ENCODE measurements around the gene DPEP3. TPM values are rescaled to one million over a fixed set of nuclear protein-coding genes. Genes with fewer than 3 reads are reported as not detected.

Gene DPEP3
- total RNA-seq, 4 donors from 2014 or later, result 0.17 TPM; not detected in 3

- DNase-seq (ENCODE audit: extremely low spot score), result no peak
Measured at GRCh38 chr16:67943256-67943618, 37.1 kb downstream of the DPEP3 start.

GRCh38 chr16:67942510-67943255, 37.6 kb downstream of the DPEP3 start:
- Histone ChIP-seq H3K4me1 (peaks cover 29 to 71% (median 55%) of the 10 kb centered on the region in 4 donors), H3K4me3 (no peak overlapping the region), H3K9me3 (no peaks in the 10 kb centered on the region), H3K27ac (replicated peaks in 1 of 4) (peak overlapping the region; percentile 74 to 85 (median 82)), H3K36me3 (peaks cover 48 to 89% (median 76%) of the 10 kb centered on the region in 4 donors), H3K27me3 (no peaks in the 10 kb centered on the region)
- no peak for DNase-seq (ENCODE audit: extremely low spot score)
- WGBS, result 85% methylated on average over 4 of the region's 27 CpGs
- TF ChIP-seq POLR2A (IDR thresholded peaks at IDR 0.05; ENCODE audit: low read depth) (no peak), POLR2AphosphoS5 (IDR thresholded peaks at IDR 0.05) (peak in 1 of 2 donors; percentile 34), EP300 (IDR thresholded peaks at IDR 0.05) (no peak)
- TF ChIP-seq, protein P1, sequence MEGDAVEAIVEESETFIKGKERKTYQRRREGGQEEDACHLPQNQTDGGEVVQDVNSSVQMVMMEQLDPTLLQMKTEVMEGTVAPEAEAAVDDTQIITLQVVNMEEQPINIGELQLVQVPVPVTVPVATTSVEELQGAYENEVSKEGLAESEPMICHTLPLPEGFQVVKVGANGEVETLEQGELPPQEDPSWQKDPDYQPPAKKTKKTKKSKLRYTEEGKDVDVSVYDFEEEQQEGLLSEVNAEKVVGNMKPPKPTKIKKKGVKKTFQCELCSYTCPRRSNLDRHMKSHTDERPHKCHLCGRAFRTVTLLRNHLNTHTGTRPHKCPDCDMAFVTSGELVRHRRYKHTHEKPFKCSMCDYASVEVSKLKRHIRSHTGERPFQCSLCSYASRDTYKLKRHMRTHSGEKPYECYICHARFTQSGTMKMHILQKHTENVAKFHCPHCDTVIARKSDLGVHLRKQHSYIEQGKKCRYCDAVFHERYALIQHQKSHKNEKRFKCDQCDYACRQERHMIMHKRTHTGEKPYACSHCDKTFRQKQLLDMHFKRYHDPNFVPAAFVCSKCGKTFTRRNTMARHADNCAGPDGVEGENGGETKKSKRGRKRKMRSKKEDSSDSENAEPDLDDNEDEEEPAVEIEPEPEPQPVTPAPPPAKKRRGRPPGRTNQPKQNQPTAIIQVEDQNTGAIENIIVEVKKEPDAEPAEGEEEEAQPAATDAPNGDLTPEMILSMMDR (IDR thresholded peaks at IDR 0.05), result no peak
- intact Hi-C loops (cut with DNase I), result no loop called here

More at GRCh38 chr16:67943256-67943618, 37.1 kb downstream of the DPEP3 start:
- H3K27ac ChIP-seq (replicated peaks in 1 of 4), result peak overlapping the region; percentile 74 to 85 (median 82)
- H3K9me3 ChIP-seq, result no peaks in the 10 kb centered on the region
- 97% methylated on average over 3 of the region's 6 CpGs for WGBS
- H3K4me1 ChIP-seq, result peaks cover 29 to 70% (median 56%) of the 10 kb centered on the region in 4 donors
- peaks cover 53 to 94% (median 82%) of the 10 kb centered on the region in 4 donors for H3K36me3 ChIP-seq
- no peaks in the 10 kb centered on the region for H3K27me3 ChIP-seq
- TF ChIP-seq, protein P1 (IDR thresholded peaks at IDR 0.05), result no peak
- TF ChIP-seq EP300 (IDR thresholded peaks at IDR 0.05), result no peak
- no peak for TF ChIP-seq POLR2AphosphoS5 (IDR thresholded peaks at IDR 0.05)
- TF ChIP-seq POLR2A (IDR thresholded peaks at IDR 0.05; ENCODE audit: low read depth), result no peak
- H3K4me3 ChIP-seq, result no peak overlapping the region
- intact Hi-C loops (cut with DNase I), result no loop called here

DNA sequence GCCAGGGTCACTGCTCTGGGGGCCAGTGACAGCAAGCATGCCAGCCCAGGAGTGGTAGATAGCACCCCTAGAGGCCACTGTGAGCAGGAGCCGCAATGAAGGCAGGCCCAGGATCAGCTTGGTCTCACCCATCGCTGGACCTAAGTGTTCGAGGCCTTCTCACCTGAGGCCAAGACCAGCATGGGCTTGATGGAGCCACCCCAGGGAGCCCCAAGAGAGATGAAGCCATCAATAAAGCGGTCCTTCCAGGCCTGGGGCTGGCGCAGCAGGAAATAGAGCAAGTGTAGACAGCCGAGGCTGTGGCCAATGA, 38.1 kb downstream of the DPEP3 start:
- no peaks in the 10 kb centered on the region for H3K27me3 ChIP-seq
- peaks cover 42 to 84% (median 71%) of the 10 kb centered on the region in 4 donors for H3K36me3 ChIP-seq
- H3K4me3 ChIP-seq, result no peak overlapping the region
- no peak for DNase-seq (ENCODE audit: extremely low spot score)
- H3K4me1 ChIP-seq, result peaks cover 31 to 75% (median 59%) of the 10 kb centered on the region in 4 donors
- TF ChIP-seq, protein P1 (IDR thresholded peaks at IDR 0.05), result peak; percentile 35 to 70 (median 44)
- no peak for TF ChIP-seq POLR2A (IDR thresholded peaks at IDR 0.05; ENCODE audit: low read depth)
- peak overlapping the region in 3 of 4 donors; percentile 74 to 85 (median 84) for H3K27ac ChIP-seq (replicated peaks in 1 of 4)
- intact Hi-C loops (cut with DNase I), result no loop called here
- 83% methylated on average over 6 of the region's 6 CpGs for WGBS
- no peaks in the 10 kb centered on the region for H3K9me3 ChIP-seq

DNA sequence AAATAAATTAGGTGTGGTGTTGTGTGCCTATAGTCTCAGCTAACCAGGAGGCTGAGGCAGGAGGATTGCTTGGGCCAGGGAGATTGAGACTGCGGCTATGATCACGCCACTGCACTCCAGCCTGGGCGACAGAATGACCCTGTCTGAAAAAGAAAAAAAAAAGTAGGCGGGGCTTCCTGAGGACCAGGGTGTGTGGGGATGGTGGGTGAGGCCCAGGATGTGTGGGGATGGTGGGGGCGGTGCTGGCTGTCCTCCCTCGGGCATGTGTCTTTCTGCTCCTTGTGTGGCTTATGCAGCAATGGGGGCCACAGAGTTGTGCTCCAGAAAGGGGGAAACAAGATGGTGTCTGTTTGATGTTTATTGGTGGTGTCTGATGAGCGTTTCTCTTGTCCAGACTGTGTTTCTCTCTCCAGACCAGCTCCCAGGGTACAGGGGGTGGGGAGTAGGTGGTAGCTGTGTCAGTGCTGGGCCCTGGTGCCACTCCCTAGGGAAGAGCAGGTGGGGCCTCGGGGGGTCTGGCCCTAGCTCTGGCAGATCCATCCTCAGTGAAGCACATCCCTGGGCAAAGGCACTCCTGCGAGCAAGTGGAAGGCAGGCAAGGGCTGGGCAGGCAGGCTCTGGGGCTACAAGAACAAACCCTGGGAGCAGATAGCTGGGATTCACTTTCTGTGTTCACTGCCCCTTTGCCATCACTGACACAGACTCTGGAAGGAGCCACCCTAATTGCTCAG, 38.7 kb downstream of the DPEP3 start:
- Histone ChIP-seq H3K36me3 (peaks cover 37 to 78% (median 66%) of the 10 kb centered on the region in 4 donors), H3K4me1 (peaks cover 36 to 74% (median 64%) of the 10 kb centered on the region in 4 donors), H3K4me3 (no peak overlapping the region), H3K27ac (replicated peaks in 1 of 4) (peak overlapping the region; percentile 31 to 85 (median 60)), H3K9me3 (no peaks in the 10 kb centered on the region), H3K27me3 (no peaks in the 10 kb centered on the region)
- WGBS, result 76% methylated on average over 8 of the region's 9 CpGs
- DNase-seq (ENCODE audit: extremely low spot score), result no peak
- TF ChIP-seq EP300 (IDR thresholded peaks at IDR 0.05) (no peak), POLR2AphosphoS5 (IDR thresholded peaks at IDR 0.05) (no peak), POLR2A (IDR thresholded peaks at IDR 0.05; ENCODE audit: low read depth) (no peak)
- TF ChIP-seq, protein P1 (IDR thresholded peaks at IDR 0.05), result no peak
- intact Hi-C loops (cut with DNase I), result no loop called here

All from esophagus muscularis mucosa (tissue), 4 donors.